ENCODE results near the gene SDK1.
A peak's percentile ranks its signal among the peaks of the same experiment; 100 is the strongest.

Gene SDK1

DNA sequence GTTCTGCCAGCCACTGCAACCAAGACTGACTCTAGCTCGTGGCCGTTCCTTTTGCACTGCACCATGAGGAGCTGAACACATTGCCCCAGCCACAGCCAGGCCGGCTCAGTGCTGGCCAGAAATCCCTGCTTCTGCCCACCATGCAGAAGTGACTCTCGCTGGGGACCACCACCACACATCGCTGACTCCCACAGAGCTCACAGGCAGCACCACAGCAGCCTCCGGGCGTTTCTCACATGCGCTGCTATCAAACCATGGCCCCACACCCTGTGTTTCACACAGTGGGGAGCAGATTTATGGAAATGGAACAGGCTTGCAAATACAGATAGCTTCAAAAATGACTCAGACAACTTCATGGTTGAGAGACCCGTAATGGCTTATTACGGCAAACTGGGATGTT, 15.4 kb upstream of the SDK1 start:
- DNase-seq = no peak

DNA sequence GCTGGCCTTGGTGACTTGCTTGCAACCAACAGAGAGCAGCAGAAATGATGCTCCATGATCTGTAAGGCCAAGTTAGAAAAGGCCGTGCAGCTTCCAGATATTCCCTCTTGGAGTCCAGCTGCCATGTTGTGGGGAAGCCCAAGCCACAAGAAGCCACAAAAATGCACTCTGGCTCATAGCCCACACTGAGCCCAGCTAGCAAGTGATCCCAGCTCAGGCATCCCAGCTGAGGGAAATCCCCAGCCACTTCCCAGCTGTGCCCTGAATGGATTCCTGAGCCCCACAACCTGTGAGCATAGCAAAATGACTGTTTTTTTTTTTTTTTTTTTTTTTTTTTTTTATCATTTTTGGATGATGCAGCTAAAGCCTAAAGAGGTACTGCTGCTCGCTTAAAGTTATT, 11.1 kb upstream of the SDK1 start:
- DNase-seq = no peak

DNA sequence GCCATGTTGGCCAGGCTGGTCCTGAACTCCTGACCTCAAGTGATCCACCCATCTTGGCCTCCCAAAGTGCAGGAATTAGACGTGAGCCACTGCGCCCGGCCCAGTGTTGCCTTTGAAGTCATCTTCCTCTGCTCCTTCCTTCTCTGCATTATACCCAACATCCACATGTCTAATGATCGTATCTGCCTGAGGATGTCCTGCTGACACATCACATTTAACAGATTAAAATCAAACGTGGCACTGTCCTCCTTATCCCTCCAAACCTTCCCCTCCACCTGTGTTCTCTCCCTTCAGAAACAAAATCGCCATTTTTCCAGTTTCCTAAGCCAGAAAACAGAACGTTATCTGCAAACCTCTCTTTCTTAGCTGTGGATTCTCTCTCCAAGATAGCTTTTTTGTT, 8.4 kb upstream of the SDK1 start:
- DNase-seq = no peak

DNA sequence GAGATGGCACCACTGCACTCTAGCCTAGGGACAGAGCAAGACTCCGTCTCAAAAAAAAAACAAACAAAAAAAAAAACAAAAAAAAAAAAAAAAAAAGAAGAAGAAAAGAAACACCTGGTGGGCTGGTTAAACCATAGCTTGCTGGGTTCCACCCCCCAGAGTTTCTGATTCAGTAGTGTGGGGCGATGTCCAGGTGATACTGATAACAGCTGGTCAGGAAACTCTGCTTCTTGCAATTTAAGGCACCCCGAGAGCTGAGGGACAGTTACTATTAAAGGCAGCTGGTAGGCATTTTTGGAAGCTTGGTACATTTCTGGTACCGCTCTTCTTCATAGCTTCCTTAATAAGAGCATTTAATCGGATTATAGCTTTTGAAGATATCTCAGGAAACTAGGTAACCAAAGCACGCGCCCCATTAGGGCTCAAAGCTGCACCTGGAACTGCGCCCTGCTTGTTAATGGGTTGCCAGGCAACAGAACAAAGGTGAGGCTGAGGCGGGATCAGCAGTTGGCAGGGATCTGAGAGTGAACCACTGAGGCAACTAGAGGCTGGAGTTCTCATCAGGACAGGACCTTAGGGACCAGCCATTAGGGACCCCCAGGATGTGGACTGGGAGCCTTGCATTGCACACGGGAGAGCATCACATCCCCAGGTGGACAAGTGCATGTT, 6.5 kb upstream of the SDK1 start:
- no peak for DNase-seq

DNA sequence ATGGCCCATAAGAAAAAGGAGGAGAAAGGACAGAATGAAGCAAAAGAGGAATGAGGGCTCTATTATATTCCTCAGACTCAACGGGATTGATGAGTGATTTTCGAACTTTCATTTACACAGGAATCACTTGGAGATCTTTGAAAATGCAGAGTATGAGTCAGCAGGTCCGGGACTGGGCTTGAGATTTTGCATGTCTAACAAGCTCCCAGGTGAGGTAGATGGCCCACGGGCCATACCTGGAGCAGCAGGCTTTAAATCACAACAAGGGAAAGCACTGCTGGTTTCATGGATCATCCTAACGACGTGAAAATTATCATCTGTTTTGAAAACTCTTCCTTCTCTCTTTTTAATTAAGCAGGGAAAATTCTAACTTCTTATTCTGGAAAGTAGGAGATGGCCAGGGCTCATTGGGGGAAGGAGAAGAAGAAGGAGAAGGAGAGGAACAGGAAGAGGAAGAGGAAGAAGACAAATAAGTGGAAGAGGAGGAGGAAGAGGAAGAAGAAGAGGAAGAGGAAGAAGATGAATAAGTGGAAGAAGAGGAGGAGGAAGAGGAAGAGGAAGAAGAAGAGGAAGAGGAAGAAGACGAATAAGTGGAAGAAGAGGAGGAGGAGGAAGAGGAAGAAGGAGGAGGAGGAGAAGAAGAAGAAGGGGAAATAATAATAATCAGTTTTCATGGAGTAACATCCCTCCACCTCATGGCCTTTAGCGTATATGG, 3.8 kb upstream of the SDK1 start:
- no peak for DNase-seq

DNA sequence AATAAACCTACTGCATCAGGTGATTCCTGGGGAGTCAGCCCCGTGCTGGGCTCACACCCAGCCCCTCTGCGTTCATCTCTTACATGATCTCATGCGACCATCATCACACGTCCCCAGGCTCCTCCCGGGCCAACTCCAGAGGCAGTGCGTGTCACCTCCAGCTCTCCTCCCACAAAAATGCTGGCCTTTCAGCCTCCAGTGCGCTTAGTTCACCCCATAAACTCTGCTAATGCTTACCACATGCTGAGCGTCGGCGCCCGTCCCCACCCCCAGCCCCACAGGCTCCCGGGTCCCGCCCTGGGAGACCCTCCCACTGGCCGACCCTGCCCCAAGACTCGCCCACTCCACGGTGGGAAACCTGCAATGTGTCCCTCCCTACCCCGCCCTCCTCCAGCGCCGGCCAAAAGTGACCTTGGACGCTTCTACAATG, 816 bp upstream of the SDK1 start:
- no peak for DNase-seq

DNA sequence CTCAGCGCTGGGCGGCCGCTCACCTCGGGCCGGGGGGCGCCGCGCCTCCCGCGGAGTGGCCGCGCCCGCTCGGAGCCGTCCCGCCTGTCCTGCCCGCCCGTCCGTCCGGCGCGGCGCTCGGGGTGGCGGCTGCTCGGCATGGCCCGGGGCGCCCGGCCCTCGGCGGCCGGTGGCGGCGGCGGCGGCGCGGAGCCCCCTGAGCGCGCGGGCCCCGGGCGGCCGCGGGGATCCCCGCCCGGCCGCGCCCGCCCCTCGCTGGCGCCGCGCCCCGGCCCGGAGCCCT, 338 bp downstream of the SDK1 start:
- DNase-seq = no peak

DNA sequence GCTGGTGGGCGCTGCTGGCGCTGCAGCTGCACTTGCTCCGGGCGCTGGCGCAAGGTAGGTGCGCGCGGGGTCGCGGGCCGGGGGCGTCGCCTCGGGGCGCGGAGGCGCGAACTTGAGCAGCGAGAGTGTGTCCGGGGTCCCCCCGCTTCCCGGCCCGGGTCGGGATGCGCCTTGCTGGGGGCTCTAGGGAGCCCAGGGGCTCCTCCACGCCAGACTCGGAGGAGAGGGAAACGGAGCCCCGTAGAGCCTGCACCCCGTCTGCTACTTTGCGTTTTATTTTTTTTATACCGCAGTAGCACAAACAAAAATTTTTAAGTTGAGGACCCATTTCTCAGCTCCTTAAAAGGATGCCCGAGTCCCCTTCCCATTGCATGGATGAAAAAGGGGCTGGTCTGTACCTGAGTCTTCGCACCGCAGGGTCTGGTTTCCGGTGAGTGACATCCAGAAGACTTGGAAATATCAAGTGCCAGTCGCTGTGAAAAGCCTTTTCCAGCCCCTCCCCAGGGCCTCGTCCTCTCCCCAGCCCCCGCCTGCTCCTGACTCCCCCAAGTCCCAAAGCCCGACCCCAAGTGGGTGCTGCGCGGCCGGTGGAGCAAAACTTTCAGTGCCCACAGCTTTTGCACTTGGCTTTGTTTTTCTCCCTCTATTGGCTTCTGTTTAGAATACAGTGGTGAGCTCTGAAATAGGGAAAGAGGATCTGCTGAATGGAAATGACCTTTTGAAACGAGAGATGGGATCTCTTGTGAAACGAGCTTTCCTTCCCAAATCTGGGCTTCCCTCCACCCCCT, 973 bp downstream of the SDK1 start:
- no peak for DNase-seq

DNA sequence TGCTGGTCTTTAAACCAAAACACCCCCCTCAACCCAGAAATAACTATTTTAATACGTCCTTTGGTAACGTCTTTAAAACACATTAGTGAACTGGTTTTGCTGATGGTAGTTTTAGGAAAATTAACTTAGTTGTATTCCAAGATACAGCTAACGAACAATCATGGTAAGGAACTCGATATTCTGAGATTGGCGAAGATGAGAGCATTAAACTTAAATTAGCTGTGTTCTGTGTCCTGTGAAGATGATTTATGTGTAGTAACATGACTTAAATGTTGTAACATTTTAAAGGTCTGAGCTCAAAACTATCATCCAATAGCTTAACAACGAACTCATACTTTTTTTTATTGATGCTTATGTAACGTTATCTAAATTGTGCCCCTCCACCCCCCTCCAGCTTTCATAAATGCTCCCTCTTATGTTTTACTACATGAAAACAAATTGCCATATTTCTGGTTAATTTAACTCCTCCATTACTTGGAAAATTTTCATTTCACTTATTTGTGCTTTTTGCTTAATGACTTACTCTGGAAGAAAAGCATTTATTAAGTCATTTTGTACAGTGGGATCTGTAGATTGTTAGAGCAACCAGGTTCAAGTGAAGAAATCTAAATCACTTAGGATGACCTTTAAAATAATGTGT, 1.7 kb downstream of the SDK1 start:
- DNase-seq = no peak

DNA sequence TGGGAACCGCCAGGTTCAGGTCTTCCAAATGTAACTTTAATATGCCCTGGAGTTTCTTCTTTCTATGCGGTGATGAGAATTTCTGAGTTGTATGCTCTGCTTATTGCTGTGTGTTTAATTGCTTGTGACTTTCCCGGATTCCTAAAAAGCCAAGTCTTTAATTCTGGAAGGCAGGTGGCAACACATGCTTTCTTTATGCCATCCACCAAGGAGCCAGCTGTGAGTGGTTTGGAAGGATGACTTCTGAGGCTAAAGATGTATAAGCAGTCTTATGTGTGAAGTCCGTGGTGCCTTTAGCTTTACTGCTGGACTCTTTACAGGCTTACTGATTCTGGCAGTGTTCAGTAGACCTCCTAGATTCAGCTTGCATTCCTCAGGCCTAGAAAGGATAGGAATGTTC, 3.1 kb downstream of the SDK1 start:
- no peak for DNase-seq

DNA sequence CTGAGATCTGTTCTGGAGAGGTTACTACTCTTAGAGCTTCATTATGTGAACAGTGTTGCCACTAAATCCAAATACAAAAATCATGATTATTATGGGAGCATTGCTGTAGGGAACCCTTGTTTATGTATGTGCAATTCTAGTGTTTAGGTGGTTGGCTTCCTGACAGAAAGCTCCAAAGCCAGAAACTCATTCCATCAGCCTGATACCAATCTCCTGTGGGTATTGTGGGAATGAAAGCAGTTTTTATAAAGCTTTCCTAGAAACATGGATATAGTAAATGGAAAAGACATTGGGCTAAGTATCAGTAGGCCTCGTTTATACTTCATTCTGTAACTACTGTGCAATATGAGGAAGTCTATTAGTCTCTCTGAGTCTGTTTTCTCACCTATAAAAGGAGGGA, 6.4 kb downstream of the SDK1 start:
- no peak for DNase-seq

DNA sequence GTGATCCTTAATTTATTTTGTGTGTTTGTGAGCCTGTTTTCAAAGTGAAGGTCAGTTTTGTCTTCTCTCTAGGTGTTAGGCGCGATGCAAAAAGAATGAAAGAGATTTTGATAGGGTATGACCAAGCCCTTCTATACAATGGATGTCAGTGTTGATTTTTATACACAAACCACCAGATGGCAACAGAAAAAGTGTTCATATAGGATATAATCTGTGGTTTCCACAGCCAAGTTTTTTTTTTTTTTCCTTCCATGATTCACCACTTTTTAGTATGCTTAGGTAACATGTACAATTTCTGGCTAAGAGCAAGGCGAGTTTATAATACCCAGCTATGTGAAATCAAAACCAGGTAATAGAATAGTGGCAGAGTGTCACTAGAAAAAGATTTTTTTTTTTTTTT, 8.1 kb downstream of the SDK1 start:
- no peak for DNase-seq

DNA sequence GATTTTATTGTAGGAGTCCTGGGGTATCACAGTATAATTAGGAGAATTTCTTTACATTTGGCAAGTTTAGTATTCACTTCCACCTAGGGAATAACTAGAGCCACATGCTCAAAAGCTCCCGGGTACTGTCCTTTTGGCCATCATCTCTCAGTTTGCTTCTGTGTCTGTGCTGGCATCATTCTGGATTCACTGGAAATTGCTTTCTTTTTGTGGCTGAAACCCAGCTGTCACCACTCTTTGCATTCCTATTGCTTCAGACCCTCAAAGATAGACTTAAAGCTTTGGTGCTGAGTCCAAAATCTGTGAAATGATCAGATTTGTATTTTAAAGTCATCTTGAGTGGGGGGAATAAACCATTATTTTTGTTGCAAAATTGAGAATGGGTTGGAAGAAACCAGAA, 8.9 kb downstream of the SDK1 start:
- no peak for DNase-seq

DNA sequence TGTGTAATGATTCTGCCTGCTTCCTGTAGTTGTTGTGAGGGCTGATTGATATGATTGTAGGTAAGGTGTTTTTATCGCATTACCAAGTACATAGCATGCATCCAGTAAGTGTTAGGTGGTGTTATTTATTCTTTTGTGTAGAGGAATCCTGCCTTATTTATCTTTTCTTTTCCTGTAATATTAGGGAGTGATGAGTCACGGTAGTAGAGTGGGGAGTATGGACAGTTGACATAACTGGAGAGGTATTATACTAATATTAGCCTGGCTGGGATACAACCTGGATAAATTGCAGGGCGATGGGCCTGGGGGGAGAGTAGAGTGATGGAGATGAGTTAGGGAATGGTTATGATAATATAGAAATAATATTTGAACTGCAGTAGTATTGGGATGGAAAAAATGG, 9.8 kb downstream of the SDK1 start:
- DNase-seq = no peak

DNA sequence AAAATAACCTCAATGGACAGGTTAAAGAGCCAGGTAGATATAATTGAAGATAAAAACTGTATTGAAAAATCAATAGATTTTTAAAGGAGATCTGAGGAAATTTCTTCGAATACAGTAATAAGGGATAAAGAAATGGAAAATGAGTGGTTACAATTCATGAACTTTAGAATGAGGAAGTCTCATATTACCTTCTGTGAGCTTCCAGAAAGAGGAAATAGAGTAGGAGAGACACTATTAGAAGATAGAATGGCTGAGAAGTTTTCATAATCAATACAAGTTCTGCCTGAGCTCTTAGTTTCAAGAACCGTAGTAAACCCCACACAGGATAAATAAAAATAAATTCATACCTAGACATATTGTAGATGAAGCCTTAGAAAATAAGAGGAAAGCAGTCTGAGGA, 11.5 kb downstream of the SDK1 start:
- DNase-seq = peak; percentile 27

DNA sequence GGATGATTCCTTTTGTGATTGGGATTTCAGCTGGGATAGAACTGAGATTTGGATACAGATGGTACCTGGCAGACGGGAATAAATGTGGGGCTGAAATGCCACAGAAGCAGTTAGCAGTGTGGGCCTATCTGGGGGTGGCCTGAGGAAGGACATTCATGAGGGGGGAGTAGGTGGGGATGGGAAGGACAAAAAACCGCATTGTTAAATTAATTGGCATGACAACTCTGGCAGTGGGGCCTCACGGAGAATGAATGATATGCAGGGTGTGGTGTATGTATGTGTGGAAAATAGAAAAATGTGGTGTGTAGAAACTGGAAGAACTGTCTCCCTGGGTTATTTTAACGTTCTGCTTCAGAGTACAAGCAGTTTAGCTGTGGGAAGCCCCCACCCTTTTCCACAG, 17.8 kb downstream of the SDK1 start:
- DNase-seq = no peak

DNA sequence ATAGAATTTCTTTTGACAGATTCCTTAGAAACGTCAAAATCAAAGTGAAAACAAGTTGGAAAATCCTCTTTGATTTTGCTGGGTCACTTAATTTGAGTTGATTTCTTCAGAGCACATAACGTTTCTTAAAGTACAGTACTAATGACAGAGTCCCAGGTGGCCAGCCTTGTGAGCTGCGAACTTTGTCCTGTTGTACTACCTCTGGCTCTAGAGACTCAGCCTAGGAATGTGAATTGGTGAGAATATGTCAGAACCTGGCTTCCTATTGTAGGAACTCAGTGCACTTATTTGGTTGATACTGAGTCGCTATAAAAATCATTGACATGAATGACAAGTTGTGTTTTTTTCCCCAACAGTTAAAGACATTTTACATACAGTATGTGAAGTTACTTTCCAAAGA, 20.2 kb downstream of the SDK1 start:
- DNase-seq = no peak

DNA sequence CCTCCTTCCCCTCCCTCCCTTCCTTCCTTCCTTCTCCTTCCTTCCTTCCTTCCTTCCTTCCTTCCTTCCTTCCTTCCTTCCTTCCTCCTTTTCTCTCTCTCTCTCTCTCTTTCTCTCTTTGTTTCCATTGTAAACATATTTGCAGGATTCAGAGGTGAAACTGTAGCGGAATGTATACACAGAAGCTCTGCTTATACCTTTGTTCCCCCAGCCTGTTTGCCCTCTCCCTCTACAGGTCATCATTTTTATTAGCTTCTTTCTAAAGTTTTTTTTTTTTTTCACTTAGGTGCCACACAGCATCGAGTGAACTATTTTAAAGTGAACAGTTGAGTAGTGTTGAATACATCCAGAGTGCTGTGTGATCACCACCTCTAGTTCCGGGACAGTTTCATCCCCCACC, 20.7 kb downstream of the SDK1 start:
- DNase-seq = no peak

DNA sequence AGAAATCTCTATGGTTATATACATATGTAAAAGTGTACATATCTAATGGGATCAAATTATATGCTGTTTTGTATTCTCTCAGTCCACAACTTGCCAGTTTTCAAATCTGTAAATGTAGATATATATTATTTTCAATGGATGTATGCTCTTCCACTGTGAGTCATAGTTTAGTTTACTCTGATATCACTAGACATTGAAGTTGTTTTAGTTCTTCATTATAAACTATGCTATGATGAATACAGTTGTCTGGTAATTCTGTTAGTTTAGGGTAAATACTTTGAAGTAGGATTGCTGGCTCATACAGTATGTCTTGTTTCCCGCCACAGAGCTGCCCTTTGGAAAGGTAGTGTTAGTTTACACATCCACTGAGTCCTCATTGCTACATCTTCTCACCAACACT, 25.2 kb downstream of the SDK1 start:
- DNase-seq = no peak

DNA sequence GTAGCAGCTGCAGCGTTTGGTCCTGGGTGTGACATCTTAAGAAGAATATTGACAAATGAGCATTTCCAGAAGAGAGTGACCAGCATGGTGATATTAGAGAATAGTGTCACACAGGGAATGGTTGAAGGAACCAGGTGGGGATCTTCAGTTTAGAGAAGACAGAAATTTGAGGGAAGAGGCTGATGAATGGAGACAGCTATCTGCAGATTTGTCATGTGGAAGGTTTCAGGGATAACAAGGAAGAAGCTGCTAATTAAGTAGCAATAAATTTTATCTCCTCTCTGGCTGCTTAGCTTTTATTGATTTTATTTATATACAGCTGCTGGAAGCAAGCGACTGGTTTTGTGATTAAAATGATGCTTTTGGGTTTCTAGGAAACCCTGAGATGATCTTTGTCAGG, 26.0 kb downstream of the SDK1 start:
- DNase-seq = no peak

DNA sequence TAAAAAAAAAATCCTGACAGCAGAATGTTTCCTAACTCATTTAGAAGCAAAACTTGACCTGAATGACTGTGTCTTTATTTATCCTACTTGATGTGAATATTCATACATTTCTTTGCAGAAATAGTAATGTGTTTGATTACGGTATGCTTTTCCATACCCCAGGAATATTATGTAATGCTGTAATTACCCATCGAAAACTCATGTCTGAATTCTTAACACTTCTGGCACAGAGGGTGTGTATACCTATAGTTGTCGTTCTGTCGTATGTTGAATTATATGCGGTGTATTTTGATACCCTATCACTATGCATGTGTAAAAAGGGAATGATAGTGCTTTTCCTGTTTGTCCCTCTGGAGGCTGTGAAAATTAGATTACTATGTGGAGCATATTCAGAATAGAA, 26.6 kb downstream of the SDK1 start:
- no peak for DNase-seq

DNA sequence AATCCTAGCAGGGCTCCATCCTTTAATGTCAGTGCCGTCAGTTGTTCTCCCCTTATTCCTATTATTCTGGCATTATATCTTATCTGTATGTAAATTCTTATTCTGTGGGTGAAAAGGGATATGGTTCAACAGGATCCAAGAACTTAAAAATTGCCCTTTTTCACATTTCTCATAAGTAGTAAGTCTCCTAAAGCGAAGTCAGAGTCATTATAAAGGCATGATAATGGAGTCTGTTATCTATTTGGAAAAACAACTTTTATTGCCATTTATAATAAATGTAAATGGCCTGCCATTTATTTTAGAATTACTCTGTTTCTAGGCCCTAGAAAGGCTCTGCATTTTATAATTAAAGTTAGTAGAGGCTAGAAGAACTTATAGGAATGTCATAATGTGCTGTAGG, 31.3 kb downstream of the SDK1 start:
- no peak for DNase-seq

DNA sequence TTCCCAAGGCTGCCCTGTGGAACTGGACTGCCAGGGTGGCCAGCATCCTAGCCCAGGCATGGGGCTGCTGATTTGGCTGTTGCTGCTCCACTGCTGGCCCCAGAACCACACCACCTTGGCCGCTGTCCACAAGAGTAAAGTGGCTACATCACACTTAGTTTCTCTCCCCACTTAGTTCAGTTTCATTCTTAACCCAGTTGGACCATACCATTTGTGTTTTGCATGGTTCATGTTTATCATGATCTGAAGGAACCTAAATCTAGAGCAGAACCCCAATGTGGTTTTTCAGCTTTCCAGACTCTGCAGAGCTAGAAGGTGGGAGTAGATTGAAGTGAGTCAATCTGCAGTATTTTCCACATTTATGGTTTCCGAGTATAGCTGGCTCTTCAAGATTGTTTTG, 32.8 kb downstream of the SDK1 start:
- no peak for DNase-seq

DNA sequence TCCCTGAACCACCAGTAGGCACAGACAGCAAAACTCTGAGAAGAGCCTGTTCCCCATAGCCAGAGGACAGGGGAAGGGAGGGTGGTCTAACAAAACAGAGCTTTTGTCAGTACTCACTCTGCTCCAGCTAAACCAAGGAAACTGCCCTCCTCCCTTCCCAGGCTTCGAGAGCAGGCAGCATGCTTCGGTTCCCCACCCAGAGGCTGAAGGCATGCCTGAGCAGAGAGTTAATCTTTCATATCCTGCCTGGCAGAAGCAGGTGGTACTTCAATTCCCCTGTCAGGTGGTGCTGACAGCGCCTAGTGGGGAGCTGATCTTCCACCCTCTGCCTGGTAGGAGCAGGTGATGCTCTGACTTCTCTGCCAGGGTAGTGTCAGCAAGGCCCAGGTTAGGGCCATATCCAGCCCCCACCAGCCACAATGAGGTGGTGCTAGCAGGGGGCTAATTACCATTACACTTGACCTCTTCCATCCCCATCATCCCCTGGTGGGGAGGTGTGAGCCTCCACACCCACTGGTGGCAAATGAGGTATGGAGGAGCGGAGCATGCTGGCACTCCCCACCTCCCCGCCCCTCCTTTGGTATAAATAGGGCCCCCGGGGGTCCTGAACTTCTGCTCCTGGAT, 35.1 kb downstream of the SDK1 start:
- DNase-seq = no peak
